Neuron (in vitro differentiated cells): ENCODE data around the gene ZFYVE1.
"Not testable (repeated sequence)": the region's sequence is repeated elsewhere in the genome, so short reads cannot be mapped to it uniquely, and the experiment has no call there.

Experiments used
- H2AFZ ChIP-seq: one replicate; pipeline ENCODE4 v1.6.1; 2013; ENCODE audit warnings: low read depth, mild to moderate bottlenecking, inconsistent platforms, low read length, moderate library complexity
- H3K27me3 ChIP-seq: one replicate; pipeline ENCODE4 v1.6.1; 2013; ENCODE audit warnings: low read length; ENCODE audit not compliant: insufficient read depth
- H3K36me3 ChIP-seq: one replicate; pipeline ENCODE4 v1.6.1; 2013; ENCODE audit warnings: low read length; ENCODE audit not compliant: insufficient read depth
- H3K4me1 ChIP-seq: one replicate; pipeline ENCODE4 v1.6.1; 2013; ENCODE audit warnings: low read length; ENCODE audit not compliant: insufficient read depth
- H3K4me3 ChIP-seq: 2 replicates; pipeline ENCODE4 v1.5.1; 2013; ENCODE audit warnings: mild to moderate bottlenecking, low read length, moderate library complexity
- H3K9me3 ChIP-seq: one replicate; pipeline ENCODE4 v1.6.1; 2013; ENCODE audit warnings: low read length

The ZFYVE1 gene

GRCh38 chr14:73026845-73027542, at the start of gene ZFYVE1:
TSS of gene ZFYVE1 (minus strand) at chr14:73027106. CDS start at chr14:73024508, 2,598 bp downstream.
- H3K36me3 ChIP-seq = peaks cover 22% of the 10 kb centered on the region
- no peaks in the 10 kb centered on the region for H3K9me3 ChIP-seq
- peak within 1 kb of the TSS; percentile 83 for H2AFZ ChIP-seq
- no peaks in the 10 kb centered on the region for H3K27me3 ChIP-seq
- peak within 1 kb of the TSS; percentile 73 for H3K4me3 ChIP-seq
- peaks cover 16% of the 10 kb centered on the region for H3K4me1 ChIP-seq

- Histone ChIP-seq H2AFZ (no peak overlapping the region), H3K9me3 (no peaks in the 10 kb centered on the region), H3K4me1 (no peaks in the 10 kb centered on the region), H3K36me3 (peaks cover 59% of the 10 kb centered on the region), H3K27me3 (no peaks in the 10 kb centered on the region), H3K4me3 (no peak overlapping the region)
Measured at GRCh38 chr14:73069585-73069984, 42.7 kb upstream of the ZFYVE1 start.

GRCh38 chr14:73058922-73059673, 32.2 kb upstream of the ZFYVE1 start:
- Histone ChIP-seq H3K4me3 (peak overlapping the region; percentile 85), H3K9me3 (no peaks in the 10 kb centered on the region), H3K4me1 (peaks cover 4% of the 10 kb centered on the region), H3K27me3 (no peaks in the 10 kb centered on the region), H2AFZ (peak overlapping the region; percentile 12), H3K36me3 (peaks cover 11% of the 10 kb centered on the region)

- Histone ChIP-seq H3K9me3 (no peaks in the 10 kb centered on the region), H3K4me1 (peaks cover 4% of the 10 kb centered on the region), H3K27me3 (no peaks in the 10 kb centered on the region), H3K4me3 (peak within 1 kb of the TSS; percentile 85), H3K36me3 (peaks cover 4% of the 10 kb centered on the region), H2AFZ (peak within 1 kb of the TSS; percentile 41)
Measured at GRCh38 chr14:73058224-73058921, 31.5 kb upstream of the ZFYVE1 start, which contains the start of gene RBM25. TSS of gene RBM25 (plus strand) at chr14:73058534. CDS start at chr14:73071642, 13,108 bp downstream.

GRCh38 chr14:73057944-73058223, 31.0 kb upstream of the ZFYVE1 start:
- peak overlapping the region; percentile 85 for H3K4me3 ChIP-seq
- peak overlapping the region; percentile 41 for H2AFZ ChIP-seq
- no peaks in the 10 kb centered on the region for H3K27me3 ChIP-seq
- peaks cover 4% of the 10 kb centered on the region for H3K4me1 ChIP-seq
- H3K9me3 ChIP-seq = no peaks in the 10 kb centered on the region
- H3K36me3 ChIP-seq = peaks cover 4% of the 10 kb centered on the region

- no peak overlapping the region for H2AFZ ChIP-seq
Measured at GRCh38 chr14:73055251-73055650, 28.3 kb upstream of the ZFYVE1 start.

GRCh38 chr14:73049428-73049827, 22.5 kb upstream of the ZFYVE1 start:
- Histone ChIP-seq H3K9me3 (no peaks in the 10 kb centered on the region), H3K4me1 (no peaks in the 10 kb centered on the region), H3K4me3 (no peak overlapping the region), H3K27me3 (no peaks in the 10 kb centered on the region), H3K36me3 (no peaks in the 10 kb centered on the region), H2AFZ (no peak overlapping the region)

More at GRCh38 chr14:73055251-73055650, 28.3 kb upstream of the ZFYVE1 start:
- Histone ChIP-seq H3K4me1 (peaks cover 4% of the 10 kb centered on the region), H3K36me3 (peaks cover 2% of the 10 kb centered on the region), H3K4me3 (no peak overlapping the region), H3K9me3 (no peaks in the 10 kb centered on the region), H3K27me3 (no peaks in the 10 kb centered on the region)

- Histone ChIP-seq H3K9me3 (no peaks in the 10 kb centered on the region), H3K4me1 (no peaks in the 10 kb centered on the region), H3K4me3 (no peak overlapping the region)
Measured at GRCh38 chr14:73047808-73048207, 20.9 kb upstream of the ZFYVE1 start.

GRCh38 chr14:73036706-73037450, 10.0 kb upstream of the ZFYVE1 start:
- H3K4me1 ChIP-seq, H3K4me3 ChIP-seq, H3K27me3 ChIP-seq, H3K9me3 ChIP-seq, H3K36me3 ChIP-seq, H2AFZ ChIP-seq: not testable (repeated sequence)

More at GRCh38 chr14:73047808-73048207, 20.9 kb upstream of the ZFYVE1 start:
- no peaks in the 10 kb centered on the region for H3K36me3 ChIP-seq
- no peak overlapping the region for H2AFZ ChIP-seq
- no peaks in the 10 kb centered on the region for H3K27me3 ChIP-seq

- H3K36me3 ChIP-seq = peaks cover 13% of the 10 kb centered on the region
- H3K4me1 ChIP-seq = peaks cover 14% of the 10 kb centered on the region
- peak overlapping the region; percentile 73 for H3K4me3 ChIP-seq
- no peaks in the 10 kb centered on the region for H3K27me3 ChIP-seq
- no peaks in the 10 kb centered on the region for H3K9me3 ChIP-seq
- peak overlapping the region; percentile 83 for H2AFZ ChIP-seq
Measured at GRCh38 chr14:73027984-73028383, 1.1 kb upstream of the ZFYVE1 start.

GRCh38 chr14:73027546-73027945, 640 bp upstream of the ZFYVE1 start:
- Histone ChIP-seq H3K9me3 (no peaks in the 10 kb centered on the region), H3K27me3 (no peaks in the 10 kb centered on the region), H3K4me1 (peaks cover 14% of the 10 kb centered on the region), H3K36me3 (peaks cover 17% of the 10 kb centered on the region), H2AFZ (peak overlapping the region; percentile 83), H3K4me3 (peak overlapping the region; percentile 73)

- no peaks in the 10 kb centered on the region for H3K9me3 ChIP-seq
- H3K4me1 ChIP-seq = peaks cover 21% of the 10 kb centered on the region
- peak overlapping the region; percentile 63 for H2AFZ ChIP-seq
- H3K4me3 ChIP-seq = peak overlapping the region; percentile 73
- H3K27me3 ChIP-seq = no peaks in the 10 kb centered on the region
- peaks cover 24% of the 10 kb centered on the region for H3K36me3 ChIP-seq
Measured at GRCh38 chr14:73026243-73026844, 562 bp downstream of the ZFYVE1 start.
